ENCODE results near the gene BRIP1. TPM values are rescaled to one million over a fixed set of nuclear protein-coding genes. Genes with fewer than 3 reads are reported as not detected.

BRIP1 gene
- total RNA-seq, 2 donors from 2014 or later: 24.2 to 25.5 TPM

DNA sequence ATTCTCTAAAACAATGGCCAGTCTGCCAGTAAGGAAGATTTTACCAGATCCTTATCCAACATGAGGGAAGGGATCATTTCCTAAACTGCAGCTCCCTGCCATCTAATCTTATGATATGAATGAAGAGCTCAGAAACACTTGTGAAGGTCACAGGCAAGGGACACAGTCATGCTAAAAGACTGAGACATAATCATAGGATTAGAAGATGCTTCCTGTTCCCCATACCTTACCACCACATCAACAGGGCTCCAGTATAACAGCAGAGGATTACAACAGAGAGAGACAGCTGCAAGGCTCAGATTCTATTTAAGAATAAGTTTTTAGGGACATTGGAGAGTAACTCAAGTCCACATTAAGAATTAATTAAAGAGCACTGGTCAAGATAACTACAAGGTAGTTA lies 93.3 kb downstream of the BRIP1 start:
- no peak for DNase-seq
- H3K36me3 ChIP-seq (ENCODE audit: control insufficient read depth, insufficient read depth, low read length): peaks cover 35% of the 10 kb centered on the region
- no peak overlapping the region for H3K27ac ChIP-seq (ENCODE audit: low read depth, low read length)
- no peaks in the 10 kb centered on the region for H3K4me1 ChIP-seq (ENCODE audit: control insufficient read depth, insufficient read depth, low read length)
- peaks cover 45% of the 10 kb centered on the region for H3K9me3 ChIP-seq (ENCODE audit: control insufficient read depth, low read length)
- no peak overlapping the region for H3K9ac ChIP-seq (ENCODE audit: extremely low read depth, low read length, poor library complexity, severe bottlenecking)
- H3K4me1 Mint-ChIP-seq: no peaks in the 10 kb centered on the region
- H3K4me3 ChIP-seq (ENCODE audit: low read length): peak overlapping the region; percentile 18
- no peak overlapping the region for H3K4me3 Mint-ChIP-seq
- H3K36me3 Mint-ChIP-seq (ENCODE audit: low read depth): peaks cover 66% of the 10 kb centered on the region
- no peak overlapping the region for H3K27ac Mint-ChIP-seq
- TF ChIP-seq, protein P1, sequence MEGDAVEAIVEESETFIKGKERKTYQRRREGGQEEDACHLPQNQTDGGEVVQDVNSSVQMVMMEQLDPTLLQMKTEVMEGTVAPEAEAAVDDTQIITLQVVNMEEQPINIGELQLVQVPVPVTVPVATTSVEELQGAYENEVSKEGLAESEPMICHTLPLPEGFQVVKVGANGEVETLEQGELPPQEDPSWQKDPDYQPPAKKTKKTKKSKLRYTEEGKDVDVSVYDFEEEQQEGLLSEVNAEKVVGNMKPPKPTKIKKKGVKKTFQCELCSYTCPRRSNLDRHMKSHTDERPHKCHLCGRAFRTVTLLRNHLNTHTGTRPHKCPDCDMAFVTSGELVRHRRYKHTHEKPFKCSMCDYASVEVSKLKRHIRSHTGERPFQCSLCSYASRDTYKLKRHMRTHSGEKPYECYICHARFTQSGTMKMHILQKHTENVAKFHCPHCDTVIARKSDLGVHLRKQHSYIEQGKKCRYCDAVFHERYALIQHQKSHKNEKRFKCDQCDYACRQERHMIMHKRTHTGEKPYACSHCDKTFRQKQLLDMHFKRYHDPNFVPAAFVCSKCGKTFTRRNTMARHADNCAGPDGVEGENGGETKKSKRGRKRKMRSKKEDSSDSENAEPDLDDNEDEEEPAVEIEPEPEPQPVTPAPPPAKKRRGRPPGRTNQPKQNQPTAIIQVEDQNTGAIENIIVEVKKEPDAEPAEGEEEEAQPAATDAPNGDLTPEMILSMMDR (conservative IDR thresholded peaks at IDR 0.05): no peak
- H3K27me3 Mint-ChIP-seq (ENCODE audit: insufficient read depth): no peaks in the 10 kb centered on the region
- H3K27me3 ChIP-seq (ENCODE audit: control insufficient read depth, insufficient read depth, low read length, poor library complexity, severe bottlenecking): no peaks in the 10 kb centered on the region
- peaks cover 51% of the 10 kb centered on the region for H3K9me3 Mint-ChIP-seq

DNA sequence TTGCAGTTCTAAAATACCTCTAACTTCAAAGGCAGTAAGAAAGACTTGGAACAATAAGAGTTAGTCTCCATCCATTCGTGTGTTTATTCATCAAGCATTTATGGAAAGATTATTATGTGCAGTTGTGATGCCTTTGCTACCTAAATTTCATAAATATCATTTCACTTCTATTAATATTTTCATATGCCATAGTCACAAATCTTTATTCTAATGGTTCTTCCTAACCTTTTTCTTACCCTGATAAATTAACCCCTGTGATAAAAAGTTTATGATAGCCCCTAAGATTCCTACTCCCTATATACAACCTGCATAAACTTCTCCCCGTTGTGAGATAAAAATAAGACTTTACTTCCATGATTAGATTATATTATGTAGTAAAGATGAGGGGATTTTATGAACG lies 94.9 kb downstream of the BRIP1 start:
- H3K27me3 Mint-ChIP-seq (ENCODE audit: insufficient read depth): no peaks in the 10 kb centered on the region
- Histone ChIP-seq H3K4me1 (ENCODE audit: control insufficient read depth, insufficient read depth, low read length) (no peaks in the 10 kb centered on the region), H3K36me3 (ENCODE audit: control insufficient read depth, insufficient read depth, low read length) (peaks cover 35% of the 10 kb centered on the region), H3K4me3 (ENCODE audit: low read length) (no peak overlapping the region), H3K27ac (ENCODE audit: low read depth, low read length) (no peak overlapping the region), H3K9me3 (ENCODE audit: control insufficient read depth, low read length) (peaks cover 45% of the 10 kb centered on the region), H3K27me3 (ENCODE audit: control insufficient read depth, insufficient read depth, low read length, poor library complexity, severe bottlenecking) (no peaks in the 10 kb centered on the region), H3K9ac (ENCODE audit: extremely low read depth, low read length, poor library complexity, severe bottlenecking) (no peak overlapping the region)
- WGBS, 2 experiments (ENCODE audit: insufficient coverage in 1 of 2, insufficient read length in 1 of 2): 93 to 100% methylated on average over 1 to 2 of the region's 3 CpGs
- DNase-seq: no peak
- H3K4me3 Mint-ChIP-seq: no peak overlapping the region
- H3K9me3 Mint-ChIP-seq: peaks cover 44% of the 10 kb centered on the region
- H3K4me1 Mint-ChIP-seq: no peaks in the 10 kb centered on the region
- H3K36me3 Mint-ChIP-seq (ENCODE audit: low read depth): peaks cover 58% of the 10 kb centered on the region
- H3K27ac Mint-ChIP-seq: no peak overlapping the region
- TF ChIP-seq, protein P1 (conservative IDR thresholded peaks at IDR 0.05): no peak

DNA sequence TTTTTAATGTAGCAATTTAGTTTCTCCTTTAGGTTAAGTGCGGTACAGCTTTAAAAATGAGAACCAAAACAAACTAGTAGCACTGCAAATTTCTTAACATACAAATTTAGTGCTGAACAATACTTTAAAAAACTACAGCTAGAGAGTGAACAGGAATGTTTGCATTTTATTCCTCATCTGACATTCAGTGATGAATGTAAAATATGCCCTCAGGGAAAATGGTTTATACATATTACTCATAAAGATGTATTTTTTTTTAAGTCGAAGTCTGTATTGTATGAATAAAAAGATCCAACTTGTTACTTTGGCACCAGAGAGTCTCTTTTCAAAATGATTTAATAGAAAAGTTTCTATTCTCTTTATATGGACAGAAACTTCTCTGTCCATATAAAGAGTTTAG lies 96.8 kb downstream of the BRIP1 start:
- H3K36me3 Mint-ChIP-seq (ENCODE audit: low read depth): peaks cover 64% of the 10 kb centered on the region
- H3K4me3 Mint-ChIP-seq: no peak overlapping the region
- Histone ChIP-seq H3K4me3 (ENCODE audit: low read length) (no peak overlapping the region), H3K9me3 (ENCODE audit: control insufficient read depth, low read length) (peaks cover 47% of the 10 kb centered on the region), H3K4me1 (ENCODE audit: control insufficient read depth, insufficient read depth, low read length) (no peaks in the 10 kb centered on the region), H3K27me3 (ENCODE audit: control insufficient read depth, insufficient read depth, low read length, poor library complexity, severe bottlenecking) (no peaks in the 10 kb centered on the region), H3K36me3 (ENCODE audit: control insufficient read depth, insufficient read depth, low read length) (peaks cover 32% of the 10 kb centered on the region), H3K27ac (ENCODE audit: low read depth, low read length) (no peak overlapping the region), H3K9ac (ENCODE audit: extremely low read depth, low read length, poor library complexity, severe bottlenecking) (no peak overlapping the region)
- H3K4me1 Mint-ChIP-seq: no peaks in the 10 kb centered on the region
- 90% methylated on average over 2 of the region's 2 CpGs; no CpG with 5 or more reads in 1 of the 2 experiments for WGBS, 2 experiments (ENCODE audit: insufficient coverage in 1 of 2, insufficient read length in 1 of 2)
- no peaks in the 10 kb centered on the region for H3K27me3 Mint-ChIP-seq (ENCODE audit: insufficient read depth)
- TF ChIP-seq, protein P1 (conservative IDR thresholded peaks at IDR 0.05): no peak
- DNase-seq: no peak
- no peak overlapping the region for H3K27ac Mint-ChIP-seq
- peaks cover 41% of the 10 kb centered on the region for H3K9me3 Mint-ChIP-seq
